Esophagus (tissue), 2 donors: Measurements from ENCODE around the gene HSF5. TPM values are rescaled to one million over a fixed set of nuclear protein-coding genes. Genes with fewer than 3 reads are reported as not detected.

ENCODE experiments used
- polyA plus RNA-seq, 2 donors: library from polyadenylated mRNA; stranded (reverse); fragments of 200-250 nt; gene quantifications; one replicate each; pipeline ENCODE4 v1.2.3, GENCODE V29; 2013
- donor health status: healthy with polysubstance abuse.
- donor health status: Bipolar disorder and iron deficiency.

The HSF5 gene
- polyA plus RNA-seq, 2 donors, result 0.01 to 0.02 TPM

Other genes starting within 250 kb of the HSF5 start
- not detected for gene LPO, start 249.8 kb downstream of the HSF5 start, polyA plus RNA-seq
- under 1 TPM in 1 of 2 donors, not detected in 1; 0.02 TPM for gene MPO, start 207.5 kb downstream of the HSF5 start, polyA plus RNA-seq
- 10 to 100 TPM in 1 of 2 donors, 1 to 10 TPM in 1; 7.3 to 14.9 TPM for gene TSPOAP1, start 159.6 kb downstream of the HSF5 start, polyA plus RNA-seq
- 10 to 100 TPM; 39.9 to 80.8 TPM for gene SUPT4H1, start 136.2 kb downstream of the HSF5 start, polyA plus RNA-seq
- 1 to 10 TPM; 5.7 to 7.5 TPM for gene RNF43, start 70.9 kb downstream of the HSF5 start, polyA plus RNA-seq
- gene MTMR4, start 26.2 kb upstream of the HSF5 start, polyA plus RNA-seq, result 10 to 100 TPM in 1 of 2 donors, 1 to 10 TPM in 1; 9.1 to 15.3 TPM
- under 1 TPM; 0.02 to 0.05 TPM for gene TEX14, start 203.6 kb upstream of the HSF5 start, polyA plus RNA-seq
- 10 to 100 TPM; 13.5 to 14.8 TPM for gene RAD51C, start 204.2 kb upstream of the HSF5 start, polyA plus RNA-seq